Inflammatory macrophage (primary cell): ENCODE measurements around the gene NUMB.
A peak's percentile ranks its signal among the peaks of the same experiment; 100 is the strongest.
"Not testable (repeated sequence)": the region's sequence is repeated elsewhere in the genome, so short reads cannot be mapped to it uniquely, and the experiment has no call there.

ENCODE experiments used
- DNase-seq, 2 donors: peaks; one replicate each; pipeline ENCODE4 v3.0.0-alpha.2; 2020 to 2022

NUMB gene

GRCh38 chr14:73418227-73418626 is 40.1 kb downstream of the NUMB start:
- no peak for DNase-seq

- not testable (repeated sequence) for DNase-seq
These were observed 52.1 kb downstream of the NUMB start for GRCh38 chr14:73406248-73406647.

- DNase-seq: no peak
These were observed 55.1 kb downstream of the NUMB start for GRCh38 chr14:73403181-73403752.

- DNase-seq: no peak
These were observed 55.8 kb downstream of the NUMB start for GRCh38 chr14:73402579-73402978.

- no peak for DNase-seq
These were observed 60.5 kb downstream of the NUMB start for GRCh38 chr14:73397810-73398209.

- no peak for DNase-seq
These were observed 64.0 kb downstream of the NUMB start for GRCh38 chr14:73394317-73394716.

- no peak for DNase-seq
These were observed 65.0 kb downstream of the NUMB start for GRCh38 chr14:73393375-73393774.

GRCh38 chr14:73392329-73393257 is 65.8 kb downstream of the NUMB start:
- DNase-seq: no peak

- not testable (repeated sequence) for DNase-seq
These were observed 70.5 kb downstream of the NUMB start for GRCh38 chr14:73387860-73388259.

GRCh38 chr14:73386342-73386741 is 72.0 kb downstream of the NUMB start:
- DNase-seq: no peak

- not testable (repeated sequence) for DNase-seq
These were observed 73.3 kb downstream of the NUMB start for GRCh38 chr14:73385021-73385420.

- DNase-seq: no peak
These were observed 75.0 kb downstream of the NUMB start for GRCh38 chr14:73383356-73383755.

- peak in 1 of 2 donors; percentile 9 for DNase-seq
These were observed 76.8 kb downstream of the NUMB start for GRCh38 chr14:73381380-73382013.

GRCh38 chr14:73376585-73376984 is 81.8 kb downstream of the NUMB start:
- DNase-seq: no peak

GRCh38 chr14:73375861-73376260 is 82.5 kb downstream of the NUMB start:
- DNase-seq: no peak

- DNase-seq: no peak
These were observed 84.1 kb downstream of the NUMB start for GRCh38 chr14:73374218-73374617.

GRCh38 chr14:73372529-73372928 is 85.8 kb downstream of the NUMB start:
- DNase-seq: no peak

- no peak for DNase-seq
These were observed 87.8 kb downstream of the NUMB start for GRCh38 chr14:73370561-73370960.

- DNase-seq: peak; percentile 41 to 54
These were observed 88.9 kb downstream of the NUMB start for GRCh38 chr14:73369428-73369827.

- DNase-seq: peak in 1 of 2 donors; percentile 31
These were observed 89.7 kb downstream of the NUMB start for GRCh38 chr14:73368616-73369015.

GRCh38 chr14:73365727-73366126 is 92.6 kb downstream of the NUMB start:
- DNase-seq: no peak

- DNase-seq: no peak
These were observed 93.8 kb downstream of the NUMB start for GRCh38 chr14:73364559-73364958.

- DNase-seq: no peak
These were observed 98.9 kb downstream of the NUMB start for GRCh38 chr14:73359445-73359844.

GRCh38 chr14:73358187-73358586 is 100.2 kb downstream of the NUMB start:
- no peak for DNase-seq
